Measurements from ENCODE around the gene VWC2. TPM values are rescaled to one million over a fixed set of nuclear protein-coding genes. Genes with fewer than 3 reads are reported as not detected.

VWC2 gene
- total RNA-seq, 1 donor, result not detected

- Histone ChIP-seq H3K79me2 (ENCODE audit: insufficient read depth, low read length) (no peaks in the 10 kb centered on the region), H2AFZ (ENCODE audit: low read length) (no peak overlapping the region), H3K4me2 (ENCODE audit: insufficient read depth, low read length) (no peak overlapping the region), H3K4me3 (ENCODE audit: insufficient read depth, low read length) (no peak overlapping the region), H4K20me1 (ENCODE audit: insufficient read depth, low read length) (no peaks in the 10 kb centered on the region), H3K27ac (ENCODE audit: low read depth, low read length) (no peak overlapping the region), H3K4me1 (ENCODE audit: insufficient read depth, low read length) (no peaks in the 10 kb centered on the region), H3K36me3 (ENCODE audit: insufficient read depth, low read length) (no peaks in the 10 kb centered on the region), H3K9me3 (ENCODE audit: low read depth, low read length) (peaks cover 2% of the 10 kb centered on the region), H3K27me3 (ENCODE audit: insufficient read depth, low read length) (no peaks in the 10 kb centered on the region)
- TF ChIP-seq CTCF (IDR thresholded peaks at IDR 0.05; ENCODE audit: extremely low read depth, low read depth, low read length), result no peak
- no peak for DNase-seq (ENCODE audit: insufficient read length, low spot score, missing footprints)
These were observed 153.3 kb downstream of the VWC2 start for GRCh38 chr7:49926720-49927119.

GRCh38 chr7:49927631-49928030, 154.2 kb downstream of the VWC2 start:
- Histone ChIP-seq H3K4me1 (ENCODE audit: insufficient read depth, low read length) (no peaks in the 10 kb centered on the region), H3K4me2 (ENCODE audit: insufficient read depth, low read length) (no peak overlapping the region), H3K9me3 (ENCODE audit: low read depth, low read length) (peaks cover 2% of the 10 kb centered on the region), H3K4me3 (ENCODE audit: insufficient read depth, low read length) (no peak overlapping the region), H3K79me2 (ENCODE audit: insufficient read depth, low read length) (no peaks in the 10 kb centered on the region), H2AFZ (ENCODE audit: low read length) (no peak overlapping the region), H4K20me1 (ENCODE audit: insufficient read depth, low read length) (no peaks in the 10 kb centered on the region), H3K27ac (ENCODE audit: low read depth, low read length) (no peak overlapping the region), H3K36me3 (ENCODE audit: insufficient read depth, low read length) (no peaks in the 10 kb centered on the region), H3K27me3 (ENCODE audit: insufficient read depth, low read length) (no peaks in the 10 kb centered on the region)
- DNase-seq (ENCODE audit: insufficient read length, low spot score, missing footprints), result no peak
- no peak for TF ChIP-seq CTCF (IDR thresholded peaks at IDR 0.05; ENCODE audit: extremely low read depth, low read depth, low read length)

- no peak overlapping the region for H3K4me3 ChIP-seq (ENCODE audit: insufficient read depth, low read length)
- no peak overlapping the region for H2AFZ ChIP-seq (ENCODE audit: low read length)
- H3K9me3 ChIP-seq (ENCODE audit: low read depth, low read length), result peaks cover 2% of the 10 kb centered on the region
- H3K36me3 ChIP-seq (ENCODE audit: insufficient read depth, low read length), result no peaks in the 10 kb centered on the region
- no peak overlapping the region for H3K4me2 ChIP-seq (ENCODE audit: insufficient read depth, low read length)
- H4K20me1 ChIP-seq (ENCODE audit: insufficient read depth, low read length), result no peaks in the 10 kb centered on the region
- no peak for TF ChIP-seq CTCF (IDR thresholded peaks at IDR 0.05; ENCODE audit: extremely low read depth, low read depth, low read length)
- no peak overlapping the region for H3K27ac ChIP-seq (ENCODE audit: low read depth, low read length)
- no peaks in the 10 kb centered on the region for H3K27me3 ChIP-seq (ENCODE audit: insufficient read depth, low read length)
- H3K4me1 ChIP-seq (ENCODE audit: insufficient read depth, low read length), result no peaks in the 10 kb centered on the region
- H3K79me2 ChIP-seq (ENCODE audit: insufficient read depth, low read length), result no peaks in the 10 kb centered on the region
- no peak for DNase-seq (ENCODE audit: insufficient read length, low spot score, missing footprints)
These were observed 155.3 kb downstream of the VWC2 start for GRCh38 chr7:49928787-49929186.

GRCh38 chr7:49931627-49932026, 158.2 kb downstream of the VWC2 start:
- no peaks in the 10 kb centered on the region for H3K36me3 ChIP-seq (ENCODE audit: insufficient read depth, low read length)
- no peaks in the 10 kb centered on the region for H3K4me1 ChIP-seq (ENCODE audit: insufficient read depth, low read length)
- no peak for TF ChIP-seq CTCF (IDR thresholded peaks at IDR 0.05; ENCODE audit: extremely low read depth, low read depth, low read length)
- no peak overlapping the region for H3K4me3 ChIP-seq (ENCODE audit: insufficient read depth, low read length)
- DNase-seq (ENCODE audit: insufficient read length, low spot score, missing footprints), result no peak
- H3K79me2 ChIP-seq (ENCODE audit: insufficient read depth, low read length), result no peaks in the 10 kb centered on the region
- no peak overlapping the region for H3K4me2 ChIP-seq (ENCODE audit: insufficient read depth, low read length)
- no peaks in the 10 kb centered on the region for H4K20me1 ChIP-seq (ENCODE audit: insufficient read depth, low read length)
- H3K27ac ChIP-seq (ENCODE audit: low read depth, low read length), result no peak overlapping the region
- H3K27me3 ChIP-seq (ENCODE audit: insufficient read depth, low read length), result no peaks in the 10 kb centered on the region
- H2AFZ ChIP-seq (ENCODE audit: low read length), result no peak overlapping the region
- no peaks in the 10 kb centered on the region for H3K9me3 ChIP-seq (ENCODE audit: low read depth, low read length)
